ENCODE measurements around the gene RPL31.

The RPL31 gene

DNA sequence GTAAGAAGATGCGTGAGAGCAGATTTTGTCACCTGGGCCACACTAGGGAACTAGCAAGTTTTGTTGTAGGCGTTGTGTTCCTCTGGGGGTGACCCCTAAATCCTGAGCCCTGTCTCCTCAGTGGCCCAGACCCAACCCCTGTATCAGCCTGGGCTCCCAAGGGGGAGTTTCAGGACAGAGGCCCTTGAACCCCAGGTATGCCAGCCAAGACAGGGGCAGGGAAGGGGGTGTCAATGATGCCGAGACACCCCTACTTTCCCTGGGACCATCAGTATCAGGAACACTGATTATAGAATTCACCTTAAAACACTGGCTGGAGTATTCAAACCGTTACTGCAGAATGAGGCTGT is 39.1 kb upstream of the RPL31 start:
- H3K4me3 ChIP-seq (ENCODE audit: extremely low read depth, insufficient read depth, low read length, poor library complexity, severe bottlenecking), result no peak overlapping the region
- H3K9me3 ChIP-seq (ENCODE audit: control insufficient read depth, low read length), result no peaks in the 10 kb centered on the region
- WGBS, 2 experiments (ENCODE audit: insufficient coverage in 2 of 2), result 92 to 100% methylated on average over 2 of the region's 4 CpGs

DNA sequence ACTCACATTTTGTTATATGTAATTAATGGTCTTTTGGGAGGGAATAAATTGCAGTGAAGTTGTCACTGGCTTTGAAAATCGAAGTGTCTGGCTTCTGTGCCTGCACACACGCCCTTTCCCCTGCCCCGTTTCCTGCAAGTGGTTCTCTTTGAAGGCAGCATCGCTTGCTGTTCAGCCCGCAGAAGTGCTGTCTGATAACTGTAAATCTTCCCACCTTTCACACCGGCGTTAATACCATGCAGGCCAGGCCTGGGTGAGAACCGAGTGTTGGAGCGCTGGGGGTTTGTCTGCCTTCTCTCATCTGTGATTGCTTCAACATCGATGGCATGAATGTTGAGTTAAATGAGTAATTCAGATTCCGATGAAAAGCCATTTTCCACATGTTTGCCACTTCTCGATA is 37.9 kb upstream of the RPL31 start:
- H3K4me1 ChIP-seq (ENCODE audit: control insufficient read depth, insufficient read depth, low read length, poor library complexity, severe bottlenecking), result no peaks in the 10 kb centered on the region
- no peak overlapping the region for H3K4me3 ChIP-seq (ENCODE audit: extremely low read depth, insufficient read depth, low read length, poor library complexity, severe bottlenecking)
- no peaks in the 10 kb centered on the region for H3K9me3 ChIP-seq (ENCODE audit: control insufficient read depth, low read length)
- WGBS, 2 experiments (ENCODE audit: insufficient coverage in 2 of 2), result 89 to 94% methylated on average over 5 to 12 of the region's 12 CpGs
- no peak overlapping the region for H3K27ac ChIP-seq (ENCODE audit: low read depth, low read length, severe bottlenecking)
- no peaks in the 10 kb centered on the region for H3K36me3 ChIP-seq (ENCODE audit: control insufficient read depth, insufficient read depth, low read length)

More for the DNA sequence above, 39.1 kb upstream of the RPL31 start:
- H3K36me3 ChIP-seq (ENCODE audit: control insufficient read depth, insufficient read depth, low read length), result no peaks in the 10 kb centered on the region
- no peak overlapping the region for H3K27ac ChIP-seq (ENCODE audit: low read depth, low read length, severe bottlenecking)
- H3K4me1 ChIP-seq (ENCODE audit: control insufficient read depth, insufficient read depth, low read length, poor library complexity, severe bottlenecking), result no peaks in the 10 kb centered on the region

DNA sequence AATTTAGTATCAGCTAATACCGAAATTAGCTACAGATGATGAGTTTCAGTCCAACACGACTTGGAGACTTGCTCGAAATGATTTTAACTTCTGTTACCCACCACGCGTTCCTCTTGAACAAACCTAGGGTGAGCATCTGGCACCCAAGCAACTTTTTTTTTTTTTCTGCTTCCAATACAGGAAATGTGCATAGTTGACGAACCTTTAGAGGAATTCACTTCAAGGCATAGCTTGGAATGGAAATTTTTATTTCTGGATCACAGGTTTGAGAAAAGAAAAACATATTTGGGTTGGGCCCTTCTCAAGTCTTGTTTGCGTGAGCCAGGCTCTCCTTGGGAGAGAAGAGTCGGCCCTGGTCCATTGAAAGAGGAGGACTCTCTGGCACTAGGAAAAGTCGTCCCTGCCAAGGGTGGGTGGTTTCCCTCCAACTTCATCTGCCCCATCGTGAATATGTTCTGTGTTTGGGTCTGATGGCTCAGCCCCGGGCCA is 37.4 kb upstream of the RPL31 start:
- Histone ChIP-seq H3K36me3 (ENCODE audit: control insufficient read depth, insufficient read depth, low read length) (no peaks in the 10 kb centered on the region), H3K4me1 (ENCODE audit: control insufficient read depth, insufficient read depth, low read length, poor library complexity, severe bottlenecking) (no peaks in the 10 kb centered on the region), H3K4me3 (ENCODE audit: extremely low read depth, insufficient read depth, low read length, poor library complexity, severe bottlenecking) (no peak overlapping the region), H3K9me3 (ENCODE audit: control insufficient read depth, low read length) (no peaks in the 10 kb centered on the region), H3K27ac (ENCODE audit: low read depth, low read length, severe bottlenecking) (no peak overlapping the region)
- 83 to 84% methylated on average over 7 to 9 of the region's 11 CpGs for WGBS, 2 experiments (ENCODE audit: insufficient coverage in 2 of 2)

DNA sequence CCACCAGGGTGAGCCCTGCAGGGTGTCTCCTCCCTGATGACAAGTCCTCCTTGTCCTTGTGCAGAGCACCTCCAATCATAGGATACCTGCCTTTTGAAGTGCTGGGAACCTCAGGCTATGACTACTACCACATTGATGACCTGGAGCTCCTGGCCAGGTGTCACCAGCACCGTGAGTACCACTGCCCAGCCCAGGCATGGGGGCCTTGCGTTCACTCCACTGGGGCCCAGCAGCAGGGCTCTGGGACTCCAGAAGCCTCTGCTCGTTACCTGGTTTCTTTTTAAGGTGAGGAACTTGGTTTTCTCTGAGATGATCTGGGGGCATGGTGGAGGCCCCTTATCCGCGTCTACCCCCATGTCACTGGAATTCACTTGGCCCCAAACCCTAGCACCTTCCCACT is 36.5 kb upstream of the RPL31 start:
- H3K9me3 ChIP-seq (ENCODE audit: control insufficient read depth, low read length), result no peaks in the 10 kb centered on the region
- WGBS, 2 experiments (ENCODE audit: insufficient coverage in 2 of 2), result 100% methylated on average over 2 to 3 of the region's 5 CpGs
- no peaks in the 10 kb centered on the region for H3K36me3 ChIP-seq (ENCODE audit: control insufficient read depth, insufficient read depth, low read length)

DNA sequence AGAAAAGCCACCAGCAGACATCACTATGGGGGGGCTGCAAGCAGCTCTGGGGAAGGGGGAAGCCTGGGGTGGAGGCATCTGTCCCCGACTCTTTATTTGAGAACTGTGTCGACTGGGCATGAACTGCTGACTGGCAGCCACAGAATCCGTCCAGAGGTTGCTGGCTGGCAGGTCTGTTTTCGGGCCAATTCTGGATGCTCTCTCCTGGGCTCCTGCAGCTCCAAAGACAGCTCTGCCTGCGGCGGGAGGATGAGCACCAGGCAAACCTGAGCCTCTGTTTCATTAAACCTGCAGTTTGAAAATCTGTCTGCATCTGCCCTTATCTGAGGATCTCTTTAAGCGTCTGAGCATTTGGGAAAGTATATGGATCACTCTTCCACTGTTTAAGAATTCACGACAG is 34.4 kb upstream of the RPL31 start:
- no peaks in the 10 kb centered on the region for H3K9me3 ChIP-seq (ENCODE audit: control insufficient read depth, low read length)
- no peaks in the 10 kb centered on the region for H3K4me1 ChIP-seq (ENCODE audit: control insufficient read depth, insufficient read depth, low read length, poor library complexity, severe bottlenecking)
- no peaks in the 10 kb centered on the region for H3K36me3 ChIP-seq (ENCODE audit: control insufficient read depth, insufficient read depth, low read length)
- no peak overlapping the region for H3K4me3 ChIP-seq (ENCODE audit: extremely low read depth, insufficient read depth, low read length, poor library complexity, severe bottlenecking)
- no peak overlapping the region for H3K27ac ChIP-seq (ENCODE audit: low read depth, low read length, severe bottlenecking)
- 88% methylated on average over 8 of the region's 8 CpGs for WGBS, 2 experiments (ENCODE audit: insufficient coverage in 2 of 2)

More for the DNA sequence above, 36.5 kb upstream of the RPL31 start:
- no peaks in the 10 kb centered on the region for H3K4me1 ChIP-seq (ENCODE audit: control insufficient read depth, insufficient read depth, low read length, poor library complexity, severe bottlenecking)
- no peak overlapping the region for H3K4me3 ChIP-seq (ENCODE audit: extremely low read depth, insufficient read depth, low read length, poor library complexity, severe bottlenecking)
- no peak overlapping the region for H3K27ac ChIP-seq (ENCODE audit: low read depth, low read length, severe bottlenecking)

DNA sequence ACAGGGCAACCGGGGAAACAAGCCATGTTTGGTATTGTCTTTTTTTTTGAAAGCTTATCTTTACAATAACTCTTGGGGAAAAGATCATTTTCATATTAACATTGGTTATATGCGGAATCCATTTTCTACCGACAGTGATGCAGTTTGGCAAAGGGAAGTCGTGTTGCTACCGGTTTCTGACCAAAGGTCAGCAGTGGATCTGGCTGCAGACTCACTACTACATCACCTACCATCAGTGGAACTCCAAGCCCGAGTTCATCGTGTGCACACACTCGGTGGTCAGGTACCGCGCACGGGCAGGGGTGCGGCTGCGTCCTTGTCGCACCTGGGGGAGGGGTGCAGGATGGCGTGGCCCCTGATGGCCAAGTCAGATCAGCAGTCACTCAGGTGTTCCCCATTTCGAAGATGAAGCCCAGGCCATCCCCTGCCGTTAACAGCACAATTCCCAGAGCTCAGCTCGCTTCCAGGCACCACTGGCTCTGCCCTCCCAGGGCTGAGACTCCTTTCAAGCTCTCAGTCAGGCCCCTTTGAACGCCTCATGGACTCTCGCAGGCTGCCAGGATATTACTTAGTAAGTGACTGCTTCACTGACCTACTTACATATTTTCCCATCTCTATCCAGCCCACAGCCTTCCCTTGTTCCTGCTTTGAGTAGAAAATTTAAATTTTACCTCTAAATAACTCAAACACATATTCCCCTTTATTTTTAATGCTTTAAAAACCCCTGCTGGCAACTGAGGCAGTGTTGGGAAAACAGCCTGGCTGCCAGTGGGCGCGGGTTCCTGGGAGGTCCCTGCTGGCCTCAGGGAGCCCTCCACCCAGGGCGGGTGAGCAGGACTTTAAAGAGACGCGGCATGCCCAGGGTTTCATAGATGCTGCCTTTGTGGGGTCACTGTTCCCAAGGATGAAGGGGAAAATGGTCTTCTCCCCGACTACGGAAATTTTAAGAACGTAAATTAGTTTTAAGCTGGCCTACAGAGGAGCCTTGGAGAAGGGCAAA is 33.6 kb upstream of the RPL31 start:
- Histone ChIP-seq H3K4me3 (ENCODE audit: extremely low read depth, insufficient read depth, low read length, poor library complexity, severe bottlenecking) (no peak overlapping the region), H3K9me3 (ENCODE audit: control insufficient read depth, low read length) (no peaks in the 10 kb centered on the region), H3K4me1 (ENCODE audit: control insufficient read depth, insufficient read depth, low read length, poor library complexity, severe bottlenecking) (no peaks in the 10 kb centered on the region), H3K27ac (ENCODE audit: low read depth, low read length, severe bottlenecking) (no peak overlapping the region), H3K36me3 (ENCODE audit: control insufficient read depth, insufficient read depth, low read length) (no peaks in the 10 kb centered on the region)
- 89 to 92% methylated on average over 24 to 25 of the region's 28 CpGs for WGBS, 2 experiments (ENCODE audit: insufficient coverage in 2 of 2)

DNA sequence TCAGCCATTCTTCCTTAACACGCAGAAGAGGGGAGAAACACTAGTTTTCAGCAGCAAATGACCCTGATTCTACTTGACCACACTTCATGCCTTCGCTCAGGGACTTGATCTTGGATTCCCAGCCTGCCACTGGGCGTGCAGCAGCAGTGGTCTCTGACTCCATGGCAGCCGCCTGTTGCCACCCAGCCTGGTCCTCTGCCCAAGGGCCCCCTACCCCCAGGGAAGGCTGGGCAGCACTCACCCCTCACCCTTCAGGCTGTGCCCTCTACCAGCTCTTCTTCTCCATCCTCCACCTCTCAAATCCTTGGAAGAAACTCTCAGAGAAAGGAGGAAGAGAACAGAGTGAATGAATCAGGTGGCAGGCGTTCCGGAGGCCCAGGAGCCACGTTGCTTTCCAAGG is 32.1 kb upstream of the RPL31 start:
- no peak overlapping the region for H3K27ac ChIP-seq (ENCODE audit: low read depth, low read length, severe bottlenecking)
- no peaks in the 10 kb centered on the region for H3K36me3 ChIP-seq (ENCODE audit: control insufficient read depth, insufficient read depth, low read length)
- H3K4me1 ChIP-seq (ENCODE audit: control insufficient read depth, insufficient read depth, low read length, poor library complexity, severe bottlenecking), result no peaks in the 10 kb centered on the region
- no peaks in the 10 kb centered on the region for H3K9me3 ChIP-seq (ENCODE audit: control insufficient read depth, low read length)
- WGBS, 2 experiments (ENCODE audit: insufficient coverage in 2 of 2), result 77 to 88% methylated on average over 3 to 7 of the region's 7 CpGs
- no peak overlapping the region for H3K4me3 ChIP-seq (ENCODE audit: extremely low read depth, insufficient read depth, low read length, poor library complexity, severe bottlenecking)

DNA sequence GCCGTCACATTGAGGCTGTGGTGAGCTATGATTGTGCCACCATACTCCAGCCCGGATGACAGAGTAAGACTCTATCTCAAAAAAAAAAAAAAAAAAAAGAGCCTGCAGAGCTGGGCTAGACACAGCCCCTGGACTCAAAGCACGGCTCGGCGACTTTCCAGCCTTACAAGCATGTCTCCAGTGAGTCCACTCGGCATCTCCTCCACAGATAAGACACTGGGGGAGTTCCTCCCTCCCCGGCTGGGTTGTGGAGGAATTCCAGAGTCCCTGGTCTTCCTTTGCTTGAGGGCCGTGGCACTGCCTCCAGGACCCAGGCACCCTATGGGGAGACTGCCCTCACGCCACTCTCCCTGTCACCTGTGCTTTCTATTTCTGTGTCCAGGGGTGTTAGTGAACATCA is 30.9 kb upstream of the RPL31 start:
- no peak overlapping the region for H3K27ac ChIP-seq (ENCODE audit: low read depth, low read length, severe bottlenecking)
- no peak overlapping the region for H3K4me3 ChIP-seq (ENCODE audit: extremely low read depth, insufficient read depth, low read length, poor library complexity, severe bottlenecking)
- WGBS, 2 experiments (ENCODE audit: insufficient coverage in 2 of 2), result 83 to 95% methylated on average over 2 to 5 of the region's 9 CpGs
- H3K36me3 ChIP-seq (ENCODE audit: control insufficient read depth, insufficient read depth, low read length), result no peaks in the 10 kb centered on the region
- H3K4me1 ChIP-seq (ENCODE audit: control insufficient read depth, insufficient read depth, low read length, poor library complexity, severe bottlenecking), result no peaks in the 10 kb centered on the region
- no peaks in the 10 kb centered on the region for H3K9me3 ChIP-seq (ENCODE audit: control insufficient read depth, low read length)

DNA sequence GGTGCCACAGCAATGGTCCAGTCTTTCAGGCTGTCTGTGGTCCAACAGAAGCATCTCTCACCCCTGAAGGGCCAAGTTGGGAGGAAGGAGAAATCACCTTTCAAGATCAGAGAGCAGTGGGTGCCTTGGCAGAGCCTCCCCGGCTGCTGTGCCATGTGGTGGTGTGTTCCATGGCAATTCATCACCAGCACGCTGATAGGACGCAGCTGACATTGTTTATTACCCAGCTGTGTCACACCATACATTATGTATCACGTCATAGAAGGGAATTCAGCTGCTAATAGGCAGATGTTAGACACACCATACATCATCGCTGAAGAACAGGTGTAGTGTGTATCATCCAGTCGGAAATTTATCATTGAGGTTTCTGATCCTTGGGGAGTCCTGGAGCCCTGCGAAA is 29.6 kb upstream of the RPL31 start:
- WGBS, 2 experiments (ENCODE audit: insufficient coverage in 2 of 2), result 100% methylated on average over 5 of the region's 7 CpGs; no CpG with 5 or more reads in 1 of the 2 experiments
- Histone ChIP-seq H3K27ac (ENCODE audit: low read depth, low read length, severe bottlenecking) (no peak overlapping the region), H3K9me3 (ENCODE audit: control insufficient read depth, low read length) (no peaks in the 10 kb centered on the region), H3K4me1 (ENCODE audit: control insufficient read depth, insufficient read depth, low read length, poor library complexity, severe bottlenecking) (peaks cover 12% of the 10 kb centered on the region), H3K4me3 (ENCODE audit: extremely low read depth, insufficient read depth, low read length, poor library complexity, severe bottlenecking) (no peak overlapping the region), H3K36me3 (ENCODE audit: control insufficient read depth, insufficient read depth, low read length) (no peaks in the 10 kb centered on the region)

DNA sequence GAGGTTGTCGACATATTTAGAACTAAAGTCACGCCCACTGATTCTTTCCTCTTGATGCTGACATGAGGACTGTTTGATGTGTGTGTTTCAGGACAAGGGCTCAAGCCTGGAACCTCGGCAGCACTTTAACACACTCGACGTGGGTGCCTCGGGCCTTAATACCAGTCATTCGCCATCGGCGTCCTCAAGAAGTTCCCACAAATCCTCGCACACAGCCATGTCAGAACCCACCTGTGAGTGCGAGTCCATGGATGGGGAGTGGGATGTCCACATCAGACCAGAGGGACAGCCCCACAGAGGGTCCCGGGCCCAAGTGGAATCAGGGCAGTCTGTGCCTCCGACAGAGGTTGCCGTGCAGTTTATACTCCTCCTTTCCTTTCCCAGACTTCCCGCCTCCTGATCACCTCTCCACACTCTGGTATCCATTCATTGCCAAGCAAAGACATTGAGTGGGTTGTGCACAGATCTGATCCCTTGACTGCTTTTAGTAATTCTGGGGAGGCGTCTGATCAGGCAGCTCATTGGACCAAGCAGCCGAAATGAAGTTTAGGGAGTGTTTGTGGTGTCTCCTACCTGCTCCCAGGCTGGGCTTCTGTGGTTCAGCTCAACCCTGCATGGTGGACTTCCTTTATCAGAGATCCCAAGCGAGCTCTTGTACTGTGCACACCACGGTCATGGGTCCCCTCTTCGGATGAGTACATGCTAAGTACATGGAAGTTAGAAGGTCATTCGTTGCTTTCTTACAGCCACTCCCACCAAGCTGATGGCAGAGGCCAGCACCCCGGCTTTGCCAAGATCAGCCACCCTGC is 27.2 kb upstream of the RPL31 start:
- peaks cover 16% of the 10 kb centered on the region for H3K4me1 ChIP-seq (ENCODE audit: control insufficient read depth, insufficient read depth, low read length, poor library complexity, severe bottlenecking)
- 94 to 96% methylated on average over 17 of the region's 22 CpGs for WGBS, 2 experiments (ENCODE audit: insufficient coverage in 2 of 2)
- H3K4me3 ChIP-seq (ENCODE audit: extremely low read depth, insufficient read depth, low read length, poor library complexity, severe bottlenecking), result no peak overlapping the region
- no peak overlapping the region for H3K27ac ChIP-seq (ENCODE audit: low read depth, low read length, severe bottlenecking)
- no peaks in the 10 kb centered on the region for H3K36me3 ChIP-seq (ENCODE audit: control insufficient read depth, insufficient read depth, low read length)
- no peaks in the 10 kb centered on the region for H3K9me3 ChIP-seq (ENCODE audit: control insufficient read depth, low read length)
